RWPE1 (cell line): ENCODE measurements around the gene SLC2A10.

Experiments used
- CTCF ChIA-PET: fragments of 350-600 bp; sonication (Branson Sonifier 250); formaldehyde crosslinking; extraction: SDS; loops from one replicate; lab custom pipeline; 2021; lab: Yijun Ruan, JAX
- POLR2A ChIA-PET: fragments of 400-600 bp; formaldehyde crosslinking; extraction: SDS; loops from one replicate; lab custom pipeline; 2020; ENCODE audit warnings: antibody characterized with exemption; ENCODE audit not compliant: low non-redundant PET; lab: Yijun Ruan, JAX
- DNase-seq: peaks from one replicate; pipeline ENCODE4 v3.0.0; 2012; ENCODE audit warnings: low spot score
- H3K27ac ChIP-seq: fragments of 450-650 bp; 2 replicates; pipeline ENCODE4 v1.5.1; 2017
- TF ChIP-seq, protein P1 (sequence below): fragments of 450-650 bp; conservative IDR thresholded peaks from 2 replicates; pipeline ENCODE4 v1.5.1; 2017; ENCODE audit warnings: low read depth, mild to moderate bottlenecking

Gene SLC2A10

GRCh38 chr20:46765506-46766120, 56.2 kb downstream of the SLC2A10 start:
- no peak overlapping the region for H3K27ac ChIP-seq
- ChIA-PET CTCF (interaction anchor here (0.6 to 1.4 kb wide), 5 partner anchors 11 to 478 kb away, joined by 3 to 5 read pairs (median 4); no protein-coding TSS in a partner anchor), POLR2A (no interaction called here)
- DNase-seq, result no peak
- TF ChIP-seq, protein P1, sequence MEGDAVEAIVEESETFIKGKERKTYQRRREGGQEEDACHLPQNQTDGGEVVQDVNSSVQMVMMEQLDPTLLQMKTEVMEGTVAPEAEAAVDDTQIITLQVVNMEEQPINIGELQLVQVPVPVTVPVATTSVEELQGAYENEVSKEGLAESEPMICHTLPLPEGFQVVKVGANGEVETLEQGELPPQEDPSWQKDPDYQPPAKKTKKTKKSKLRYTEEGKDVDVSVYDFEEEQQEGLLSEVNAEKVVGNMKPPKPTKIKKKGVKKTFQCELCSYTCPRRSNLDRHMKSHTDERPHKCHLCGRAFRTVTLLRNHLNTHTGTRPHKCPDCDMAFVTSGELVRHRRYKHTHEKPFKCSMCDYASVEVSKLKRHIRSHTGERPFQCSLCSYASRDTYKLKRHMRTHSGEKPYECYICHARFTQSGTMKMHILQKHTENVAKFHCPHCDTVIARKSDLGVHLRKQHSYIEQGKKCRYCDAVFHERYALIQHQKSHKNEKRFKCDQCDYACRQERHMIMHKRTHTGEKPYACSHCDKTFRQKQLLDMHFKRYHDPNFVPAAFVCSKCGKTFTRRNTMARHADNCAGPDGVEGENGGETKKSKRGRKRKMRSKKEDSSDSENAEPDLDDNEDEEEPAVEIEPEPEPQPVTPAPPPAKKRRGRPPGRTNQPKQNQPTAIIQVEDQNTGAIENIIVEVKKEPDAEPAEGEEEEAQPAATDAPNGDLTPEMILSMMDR, result no peak

DNA sequence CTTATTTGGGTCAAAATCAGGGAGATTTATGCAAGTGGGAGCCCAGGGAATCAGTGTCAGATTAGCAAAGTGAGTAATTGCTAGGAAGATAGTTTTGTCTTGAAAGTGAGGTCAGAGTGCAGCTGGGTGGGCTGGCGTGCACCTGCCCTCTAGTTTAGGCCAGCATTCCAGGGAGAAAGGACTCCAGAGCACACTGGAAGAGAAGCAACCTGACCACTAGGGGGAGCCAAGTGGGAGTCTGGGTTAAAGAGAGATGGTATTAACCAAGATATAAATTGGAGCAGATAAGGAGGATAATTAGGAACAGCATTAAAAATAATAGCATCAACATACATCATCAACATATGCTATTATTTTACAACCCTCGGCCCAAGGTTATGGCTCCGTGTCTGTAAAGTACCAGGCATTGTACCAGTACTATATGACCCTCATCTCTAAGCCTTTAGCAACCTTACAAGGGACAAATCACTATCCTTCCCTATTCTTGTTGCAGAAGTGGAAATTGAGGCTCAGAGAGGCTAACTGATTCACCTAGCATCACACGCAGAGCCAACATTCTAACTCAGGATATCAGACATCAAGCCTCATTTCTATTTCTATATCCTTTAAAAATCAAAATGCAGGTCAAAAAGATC, 57.8 kb downstream of the SLC2A10 start:
- TF ChIP-seq, protein P1, result peak; percentile 80
- CTCF ChIA-PET, result interaction anchor here (0.7 to 1.4 kb wide), 4 partner anchors 12 to 1565 kb away, joined by 3 to 5 read pairs (median 4); no protein-coding TSS in a partner anchor
- DNase-seq, result peak; percentile 74

GRCh38 chr20:46770330-46771194, 61.1 kb downstream of the SLC2A10 start:
- POLR2A ChIA-PET, result no interaction called here
- TF ChIP-seq, protein P1, result no peak
- CTCF ChIA-PET, result interaction anchor here (0.6 kb wide), 2 partner anchors 12 to 88 kb away, joined by 3 to 5 read pairs; no protein-coding TSS in a partner anchor
- no peak overlapping the region for H3K27ac ChIP-seq
- no peak for DNase-seq

More for the DNA sequence above, 57.8 kb downstream of the SLC2A10 start:
- POLR2A ChIA-PET, result no interaction called here
- H3K27ac ChIP-seq, result no peak overlapping the region

- TF ChIP-seq, protein P1, result no peak
- DNase-seq, result no peak
- CTCF ChIA-PET, result interaction anchor here (0.6 to 1.1 kb wide), 2 partner anchors 13 to 24 kb away, joined by 3 read pairs; no protein-coding TSS in a partner anchor
- H3K27ac ChIP-seq, result no peak overlapping the region
- POLR2A ChIA-PET, result no interaction called here
Observed at GRCh38 chr20:46771195-46771588, 61.7 kb downstream of the SLC2A10 start.

DNA sequence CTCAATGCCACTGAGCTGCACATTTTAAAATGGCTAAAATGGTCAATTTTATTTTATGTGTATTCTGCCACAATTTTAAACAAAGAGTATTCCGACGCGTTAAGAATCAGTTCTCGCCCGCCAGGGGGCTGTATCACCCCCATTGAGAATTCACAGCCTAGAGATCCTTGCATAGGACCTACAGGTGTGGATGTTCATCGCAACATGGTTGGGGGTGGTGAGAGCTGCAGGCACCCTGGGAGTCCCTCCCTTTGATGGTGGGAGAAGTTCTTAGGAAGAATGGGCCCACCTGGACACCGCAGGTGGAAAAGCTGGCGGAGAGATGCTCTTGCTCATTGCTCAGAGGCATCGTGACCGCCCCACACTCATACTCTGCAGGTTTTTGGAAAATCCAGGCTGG, 63.5 kb downstream of the SLC2A10 start:
- ChIA-PET CTCF (interaction anchor here (0.6 to 1.4 kb wide), 3 partner anchors 9 to 611 kb away, joined by 3 to 5 read pairs (median 3); no protein-coding TSS in a partner anchor), POLR2A (no interaction called here)
- no peak for DNase-seq
- TF ChIP-seq, protein P1, result no peak; the same call in 1 of the 2 replicates
- H3K27ac ChIP-seq, result no peak overlapping the region

DNA sequence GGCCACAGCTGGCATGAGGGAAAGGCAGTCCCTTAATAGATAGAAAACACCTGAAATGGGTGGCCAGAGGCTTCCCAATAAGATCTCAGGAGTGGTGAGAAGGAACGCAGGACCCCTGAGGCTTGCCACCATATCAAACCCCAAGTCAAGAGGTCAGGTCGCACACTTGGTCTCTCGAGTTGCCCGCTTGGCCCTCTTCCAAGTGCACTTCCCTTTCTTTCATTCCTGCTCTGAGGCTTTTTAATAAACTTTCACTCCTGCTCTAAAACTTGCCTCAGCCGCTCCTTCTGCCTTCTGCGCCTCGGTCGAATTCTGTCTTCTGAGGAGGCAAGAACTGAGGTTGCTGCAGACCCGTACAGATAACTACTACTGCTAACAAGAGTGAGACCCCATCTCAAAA, 64.2 kb downstream of the SLC2A10 start:
- ChIA-PET CTCF (interaction anchor here (0.6 to 1.4 kb wide), 3 partner anchors 8 to 59 kb away, joined by 3 read pairs; no protein-coding TSS in a partner anchor), POLR2A (no interaction called here)
- TF ChIP-seq, protein P1, result no peak
- no peak for DNase-seq
- H3K27ac ChIP-seq, result no peak overlapping the region
